Small intestine (tissue), 7 donors: ENCODE results near the gene ZFAND2A. TPM values are rescaled to one million over a fixed set of nuclear protein-coding genes. Genes with fewer than 3 reads are reported as not detected.
"Not testable (repeated sequence)": the region's sequence is repeated elsewhere in the genome, so short reads cannot be mapped to it uniquely, and the experiment has no call there.

Experiments
- DNase-seq, 2 donors: peaks; one replicate each; pipeline versions ENCODE4 v3.0.0 to v3.0.0-alpha.2; 2013
- FAIRE-seq: peaks from 2 replicates; lab custom pipeline; 2012; peaks lifted over from hg19 to GRCh38; lab: Jason Lieb, UNC
- H3K27ac ChIP-seq, 3 donors: one replicate each; pipeline ENCODE4 v1.5.1; 2013; ENCODE audit warnings: low read length in 2 of 3, mild to moderate bottlenecking in 2 of 3, control low read depth in 1 of 3, inconsistent platforms in 1 of 3, low read depth in 1 of 3, moderate library complexity in 1 of 3
- H3K27me3 ChIP-seq, 3 donors: one replicate each; pipeline ENCODE4 v1.6.1; 2013; ENCODE audit warnings: low read length in 3 of 3, inconsistent platforms in 1 of 3; ENCODE audit not compliant: control insufficient read depth in 3 of 3, insufficient read depth in 3 of 3
- H3K36me3 ChIP-seq, 3 donors: one replicate each; pipeline ENCODE4 v1.6.1; 2013; ENCODE audit warnings: low read length in 3 of 3, inconsistent platforms in 1 of 3, low read depth in 1 of 3, mild to moderate bottlenecking in 1 of 3, moderate library complexity in 1 of 3; ENCODE audit not compliant: control insufficient read depth in 3 of 3, insufficient read depth in 2 of 3
- H3K4me1 ChIP-seq, 3 donors: one replicate each; pipeline ENCODE4 v1.6.1; 2013; ENCODE audit warnings: low read length in 2 of 3, inconsistent platforms in 1 of 3, low read depth in 1 of 3, mild to moderate bottlenecking in 1 of 3, moderate library complexity in 1 of 3; ENCODE audit not compliant: control insufficient read depth in 3 of 3, insufficient read depth in 2 of 3
- H3K4me3 ChIP-seq, 3 donors: one replicate each; pipeline ENCODE4 v1.5.1; 2013; ENCODE audit warnings: low read length in 3 of 3, control low read depth in 1 of 3, inconsistent platforms in 1 of 3, low read depth in 1 of 3, mild to moderate bottlenecking in 1 of 3, moderate library complexity in 1 of 3
- H3K9me3 ChIP-seq, 2 donors: one replicate each; pipeline ENCODE4 v1.6.1; 2013; ENCODE audit warnings: low read depth in 1 of 2, low read length in 1 of 2; ENCODE audit not compliant: control insufficient read depth in 2 of 2, insufficient read depth in 1 of 2
- WGBS, 3 donors: extraction: QIAGEN DNeasy Blood & Tissue Kit; methylation state at CpG; one replicate each; pipeline ENCODE4 v1.1.7; 2013; 5-methylcytosine and 5-hydroxymethylcytosine counted together
- polyA plus RNA-seq, 4 donors: library from polyadenylated mRNA; stranded (reverse) in 3 of 4; unstranded in 1 of 4; fragments of 200-250 nt in 3 of 4; fragments of 120-200 nt in 1 of 4; gene quantifications; one replicate each; pipeline versions ENCODE4 v1.2.1 to v1.2.3, GENCODE V29; 2013
- donor health status: healthy with polysubstance abuse.
- donor health status: control.
- donor health status: control.
- donor health status: Bipolar disorder and iron deficiency.
- donor health status: healthy.

Gene ZFAND2A
- polyA plus RNA-seq, 4 donors: 18.7 to 84.5 (median 50.5) TPM

DNA sequence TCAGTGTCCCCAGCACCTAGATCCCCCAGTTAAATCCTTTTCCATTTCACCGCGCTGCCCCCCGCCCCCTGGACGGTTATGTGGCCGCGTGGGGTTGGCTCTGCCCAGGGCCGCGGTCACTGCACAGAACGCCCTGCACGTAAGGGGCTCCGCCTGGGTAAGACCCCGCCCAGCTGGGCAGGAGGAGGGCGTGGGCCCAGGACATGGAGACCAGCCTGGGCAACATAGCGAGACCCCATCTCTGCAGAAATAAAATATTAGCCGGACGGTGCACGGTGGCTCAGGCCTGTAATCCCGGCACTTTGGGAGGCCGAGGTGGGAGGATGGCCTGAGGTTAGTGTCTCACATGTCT is 650 bp upstream of the ZFAND2A start:
- H3K27me3 ChIP-seq: no peaks in the 10 kb centered on the region
- FAIRE-seq: no peak
- peak overlapping the region; percentile 62 to 97 (median 84) for H3K4me3 ChIP-seq
- 18 to 31% (median 22%) methylated on average over 19 of the region's 19 CpGs for WGBS, 3 donors
- H3K36me3 ChIP-seq: peaks cover 2 to 29% (median 2%) of the 10 kb centered on the region in 3 donors
- peaks cover 7 to 20% (median 10%) of the 10 kb centered on the region in 3 donors for H3K4me1 ChIP-seq
- H3K27ac ChIP-seq: peak overlapping the region; percentile 78 to 85 (median 80)
- no peak for DNase-seq
- no peaks in the 10 kb centered on the region for H3K9me3 ChIP-seq

DNA sequence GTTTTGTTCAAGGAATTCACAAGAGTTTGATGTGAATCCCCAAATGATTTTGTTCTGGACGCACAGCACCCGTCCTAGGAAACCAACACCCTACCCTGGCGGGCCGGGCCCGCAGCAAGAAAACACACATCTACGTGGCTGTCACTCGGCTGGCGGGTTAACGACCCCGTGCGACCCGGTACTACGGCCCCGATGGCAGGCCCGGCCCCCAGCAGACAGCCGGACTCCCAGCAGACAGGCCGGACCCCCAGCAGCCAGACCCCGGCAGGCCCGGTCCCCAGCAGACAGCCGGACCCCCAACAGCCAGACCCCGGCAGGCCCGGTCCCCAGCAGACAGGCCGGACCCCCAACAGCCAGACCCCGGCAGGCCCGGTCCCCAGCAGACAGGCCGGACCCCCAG is 765 bp downstream of the ZFAND2A start:
- not testable (repeated sequence) for FAIRE-seq, DNase-seq, H3K27ac ChIP-seq, H3K27me3 ChIP-seq, H3K9me3 ChIP-seq
- WGBS, 3 donors: 2 to 13% (median 2%) methylated on average over 14 to 26 of the region's 26 CpGs
- peaks cover 7 to 20% (median 10%) of the 10 kb centered on the region in 3 donors for H3K4me1 ChIP-seq
- H3K4me3 ChIP-seq: peak overlapping the region; percentile 9 to 97 (median 92)
- peaks cover 2 to 33% (median 5%) of the 10 kb centered on the region in 3 donors for H3K36me3 ChIP-seq

- DNase-seq (no peak), FAIRE-seq (no peak)
- Histone ChIP-seq H3K9me3 (no peaks in the 10 kb centered on the region), H3K27ac (no peak overlapping the region), H3K36me3 (peaks cover 8 to 39% (median 11%) of the 10 kb centered on the region in 3 donors), H3K4me1 (peaks cover 7 to 20% (median 10%) of the 10 kb centered on the region in 3 donors), H3K4me3 (peak overlapping the region; percentile 9 to 97 (median 92)), H3K27me3 (no peaks in the 10 kb centered on the region)
- 46 to 69% (median 53%) methylated on average over 25 of the region's 25 CpGs for WGBS, 3 donors
These were observed 1.5 kb downstream of the ZFAND2A start for GRCh38 chr7:1158203-1159126.

- DNase-seq: peak in 1 of 2 donors; percentile 64
- Histone ChIP-seq H3K27me3 (no peaks in the 10 kb centered on the region), H3K27ac (peak overlapping the region in 1 of 3 donors; percentile 30), H3K4me1 (peaks cover 7 to 20% (median 10%) of the 10 kb centered on the region in 3 donors), H3K36me3 (peaks cover 11 to 49% (median 21%) of the 10 kb centered on the region in 3 donors), H3K4me3 (no peak overlapping the region), H3K9me3 (no peaks in the 10 kb centered on the region)
- FAIRE-seq: no peak
- WGBS, 3 donors: 38 to 50% (median 39%) methylated on average over 10 of the region's 10 CpGs
These were observed 3.0 kb downstream of the ZFAND2A start for GRCh38 chr7:1156782-1157535.

DNA sequence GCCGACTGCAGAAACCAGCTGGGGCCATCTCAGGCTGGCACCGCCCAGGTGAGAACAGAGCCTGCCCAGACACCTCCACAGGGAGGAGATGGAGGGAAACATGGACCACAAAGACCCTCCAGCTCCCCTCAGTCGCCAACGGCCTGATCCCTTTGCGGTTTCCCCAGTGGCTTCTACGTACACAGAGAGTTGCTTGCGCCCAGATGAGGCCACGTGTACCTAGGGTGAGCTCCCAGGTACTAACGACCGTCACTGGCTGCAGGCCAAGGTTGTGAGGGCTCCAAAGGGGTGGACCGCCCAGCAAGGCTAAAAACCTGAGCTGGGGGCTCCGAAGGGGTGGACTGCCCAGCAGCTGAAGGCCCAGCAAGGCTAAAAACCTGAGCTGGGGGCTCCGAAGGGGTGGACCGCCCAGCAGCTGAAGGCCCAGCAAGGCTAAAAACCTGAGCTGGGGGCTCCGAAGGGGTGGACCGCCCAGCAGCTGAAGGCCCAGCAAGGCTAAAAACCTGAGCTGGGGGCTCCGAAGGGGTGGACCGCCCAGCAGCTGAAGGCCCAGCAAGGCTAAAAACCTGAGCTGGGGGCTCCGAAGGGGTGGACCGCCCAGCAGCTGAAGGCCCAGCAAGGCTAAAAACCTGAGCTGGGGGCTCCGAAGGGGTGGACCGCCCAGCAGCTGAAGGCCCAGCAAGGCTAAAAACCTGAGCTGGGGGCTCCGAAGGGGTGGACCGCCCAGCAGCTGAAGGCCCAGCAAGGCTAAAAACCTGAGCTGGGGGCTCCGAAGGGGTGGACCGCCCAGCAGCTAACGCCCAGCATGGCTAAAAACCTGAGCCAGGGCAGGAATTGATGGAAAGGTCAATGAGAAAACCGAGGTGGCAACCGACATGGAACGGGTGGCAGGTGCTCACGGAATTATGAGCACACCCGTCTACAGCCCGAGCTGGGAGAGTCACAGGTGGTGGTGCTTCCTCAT is 3.9 kb downstream of the ZFAND2A start:
- FAIRE-seq, H3K27me3 ChIP-seq, DNase-seq, H3K4me3 ChIP-seq, H3K9me3 ChIP-seq: not testable (repeated sequence)
- peaks cover 7 to 20% (median 10%) of the 10 kb centered on the region in 3 donors for H3K4me1 ChIP-seq
- 81 to 91% (median 87%) methylated on average over 19 to 24 of the region's 33 CpGs for WGBS, 3 donors
- peak overlapping the region in 1 of 3 donors; percentile 30 for H3K27ac ChIP-seq
- H3K36me3 ChIP-seq: peaks cover 11 to 57% (median 25%) of the 10 kb centered on the region in 3 donors

DNA sequence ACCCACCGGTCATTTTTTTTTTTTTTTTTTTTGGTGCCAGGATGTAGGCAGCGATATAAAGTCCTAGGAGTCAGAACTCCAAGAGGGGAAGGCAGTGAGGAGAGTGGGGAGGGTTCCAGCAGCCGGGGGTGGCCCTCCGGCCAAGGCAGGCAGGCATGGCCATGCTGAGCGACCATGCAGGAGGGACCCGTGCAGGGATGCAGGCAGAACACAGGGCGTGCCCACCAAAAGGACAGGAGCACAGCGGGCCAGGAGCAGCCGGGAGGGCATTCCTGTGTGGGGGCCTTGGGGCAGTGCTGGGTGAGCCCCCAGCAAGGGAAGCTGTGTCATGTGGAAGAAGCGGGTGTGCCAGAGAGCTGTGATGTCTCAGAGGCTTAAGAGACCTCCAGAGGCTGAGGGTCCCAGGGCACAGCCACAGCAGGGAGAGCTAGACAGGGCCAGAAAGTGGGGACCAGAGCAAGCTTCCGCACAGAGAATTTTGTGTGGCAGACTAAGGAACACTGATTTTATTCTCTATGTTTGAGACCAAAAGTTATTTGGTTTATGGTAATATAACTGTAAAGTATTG is 5.7 kb downstream of the ZFAND2A start:
- Histone ChIP-seq H3K4me1 (peaks cover 7 to 17% (median 10%) of the 10 kb centered on the region in 3 donors), H3K9me3 (no peaks in the 10 kb centered on the region), H3K36me3 (peaks cover 11 to 70% (median 27%) of the 10 kb centered on the region in 3 donors), H3K27me3 (no peaks in the 10 kb centered on the region), H3K27ac (no peak overlapping the region), H3K4me3 (no peak overlapping the region)
- DNase-seq (no peak), FAIRE-seq (no peak)
- WGBS, 3 donors: 78 to 92% (median 90%) methylated on average over 11 of the region's 11 CpGs

DNA sequence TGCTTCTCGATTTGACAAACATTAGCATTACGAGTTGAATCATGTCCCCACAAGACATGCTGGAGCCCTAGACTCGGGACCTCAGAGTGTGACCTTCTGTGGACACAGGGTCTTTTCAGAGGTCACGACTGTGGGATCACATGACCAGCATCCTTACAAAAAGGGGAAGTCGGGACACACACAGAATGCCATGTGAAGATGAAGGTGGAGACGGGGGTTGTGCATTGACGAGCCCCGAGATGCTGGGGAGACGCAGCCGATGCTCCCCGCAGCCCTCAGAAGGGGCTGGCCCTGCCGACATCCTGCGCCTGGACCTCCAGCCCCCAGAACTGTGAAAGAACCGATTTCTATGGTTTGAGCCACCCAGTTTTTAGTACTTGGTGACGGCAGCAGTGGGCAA is 7.5 kb downstream of the ZFAND2A start:
- Histone ChIP-seq H3K9me3 (no peaks in the 10 kb centered on the region), H3K36me3 (peaks cover 9 to 69% (median 24%) of the 10 kb centered on the region in 3 donors), H3K4me1 (peaks cover 0 to 3% (median 0%) of the 10 kb centered on the region in 3 donors), H3K4me3 (no peak overlapping the region), H3K27ac (no peak overlapping the region), H3K27me3 (no peaks in the 10 kb centered on the region)
- FAIRE-seq (no peak), DNase-seq (no peak)
- 90 to 94% (median 93%) methylated on average over 15 of the region's 15 CpGs for WGBS, 3 donors
